ENCODE measurements around the gene CDC42BPA. TPM values are rescaled to one million over a fixed set of nuclear protein-coding genes. Genes with fewer than 3 reads are reported as not detected.

CDC42BPA gene
- total and polyA plus RNA-seq, 9 of the 15 experiments (the other 6 are each of a cell fraction or from before 2014, with no cell fraction given), result 8.0 to 77.5 (median 52.1) TPM

- no peak for TF ChIP-seq MYC (IDR thresholded peaks at IDR 0.05; ENCODE audit: low read depth, low read length)
- TF ChIP-seq MYC (CRISPR knock-in tag; IDR thresholded peaks at IDR 0.05; ENCODE audit: borderline replicate concordance, low read depth), result no peak
- peak; percentile 16 for TF ChIP-seq NEUROD1 (IDR thresholded peaks at IDR 0.05; ENCODE audit: borderline replicate concordance, low read depth, low read length, partially characterized antibody)
- TF ChIP-seq TFAP4 (CRISPR knock-in tag; IDR thresholded peaks at IDR 0.05; ENCODE audit: borderline replicate concordance), result 0 out of 2 replicates have a peak, but pooled peaks have one; percentile 14
- TF ChIP-seq ZBTB5 (IDR thresholded peaks at IDR 0.05), result no peak
- no peak for TF ChIP-seq ZNF695 (CRISPR knock-in tag; IDR thresholded peaks at IDR 0.05)
- TF ChIP-seq PTRF (tag; IDR thresholded peaks at IDR 0.05), result no peak
- no peak for TF ChIP-seq RUNX1 (IDR thresholded peaks at IDR 0.05; ENCODE audit: low read depth)
- TF ChIP-seq ETV1 (tag; conservative IDR thresholded peaks at IDR 0.05; ENCODE audit: low read depth), result no peak
- TF ChIP-seq RCOR1 (IDR thresholded peaks at IDR 0.05; ENCODE audit: borderline replicate concordance in 1 of 2, low read depth in 2 of 2, low read length in 2 of 2), result 0 out of 4 replicates have a peak, but pooled peaks of 1 of the 2 experiments have one; percentile 12
- TF ChIP-seq DPF2 (IDR thresholded peaks at IDR 0.05), result 0 out of 2 replicates have a peak, but pooled peaks have one; percentile 28
- no peak for TF ChIP-seq JUNB (CRISPR knock-in tag; conservative IDR thresholded peaks at IDR 0.05)
- no peak for TF ChIP-seq HOXB6 (CRISPR knock-in tag; IDR thresholded peaks at IDR 0.05; ENCODE audit: borderline replicate concordance)
- no peak for TF ChIP-seq RREB1 (CRISPR knock-in tag; IDR thresholded peaks at IDR 0.05)
- TF ChIP-seq, protein P1, sequence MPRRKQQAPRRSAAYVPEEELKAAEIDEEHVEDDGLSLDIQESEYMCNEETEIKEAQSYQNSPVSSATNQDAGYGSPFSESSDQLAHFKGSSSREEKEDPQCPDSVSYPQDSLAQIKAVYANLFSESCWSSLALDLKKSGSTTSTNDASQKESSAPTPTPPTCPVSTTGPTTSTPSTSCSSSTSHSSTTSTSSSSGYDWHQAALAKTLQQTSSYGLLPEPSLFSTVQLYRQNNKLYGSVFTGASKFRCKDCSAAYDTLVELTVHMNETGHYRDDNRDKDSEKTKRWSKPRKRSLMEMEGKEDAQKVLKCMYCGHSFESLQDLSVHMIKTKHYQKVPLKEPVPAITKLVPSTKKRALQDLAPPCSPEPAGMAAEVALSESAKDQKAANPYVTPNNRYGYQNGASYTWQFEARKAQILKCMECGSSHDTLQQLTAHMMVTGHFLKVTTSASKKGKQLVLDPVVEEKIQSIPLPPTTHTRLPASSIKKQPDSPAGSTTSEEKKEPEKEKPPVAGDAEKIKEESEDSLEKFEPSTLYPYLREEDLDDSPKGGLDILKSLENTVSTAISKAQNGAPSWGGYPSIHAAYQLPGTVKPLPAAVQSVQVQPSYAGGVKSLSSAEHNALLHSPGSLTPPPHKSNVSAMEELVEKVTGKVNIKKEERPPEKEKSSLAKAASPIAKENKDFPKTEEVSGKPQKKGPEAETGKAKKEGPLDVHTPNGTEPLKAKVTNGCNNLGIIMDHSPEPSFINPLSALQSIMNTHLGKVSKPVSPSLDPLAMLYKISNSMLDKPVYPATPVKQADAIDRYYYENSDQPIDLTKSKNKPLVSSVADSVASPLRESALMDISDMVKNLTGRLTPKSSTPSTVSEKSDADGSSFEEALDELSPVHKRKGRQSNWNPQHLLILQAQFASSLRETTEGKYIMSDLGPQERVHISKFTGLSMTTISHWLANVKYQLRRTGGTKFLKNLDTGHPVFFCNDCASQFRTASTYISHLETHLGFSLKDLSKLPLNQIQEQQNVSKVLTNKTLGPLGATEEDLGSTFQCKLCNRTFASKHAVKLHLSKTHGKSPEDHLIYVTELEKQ (CRISPR knock-in tag; IDR thresholded peaks at IDR 0.05), result no peak
Measured at GRCh38 chr1:227312361-227313025, 5.8 kb downstream of the CDC42BPA start (continued).
